Measurements from ENCODE around the gene CORO7. TPM values are rescaled to one million over a fixed set of nuclear protein-coding genes. Genes with fewer than 3 reads are reported as not detected.

Gene CORO7
- total RNA-seq, 1 experiment from 2014 or later, result 51.0 TPM

DNA sequence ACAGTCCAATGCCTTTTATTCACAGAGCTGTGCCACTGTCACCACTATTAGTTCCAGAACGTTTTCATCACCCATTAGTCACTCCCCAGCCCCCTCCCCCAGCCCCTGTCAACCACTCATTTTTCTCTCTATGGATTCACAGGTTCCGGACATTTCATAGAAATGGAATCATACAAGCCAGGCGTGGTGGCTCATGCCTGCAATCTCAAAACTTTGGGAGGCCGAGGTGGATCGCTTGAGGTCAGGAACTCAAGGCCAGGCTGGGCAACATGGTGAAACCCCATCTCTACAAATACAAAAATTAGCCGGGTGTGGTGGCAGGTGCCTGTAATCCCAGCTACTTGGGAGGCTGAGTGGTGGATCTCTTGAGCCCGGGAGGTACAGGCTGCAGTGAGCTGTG is 64.5 kb downstream of the CORO7 start:
- TF ChIP-seq, protein P1, sequence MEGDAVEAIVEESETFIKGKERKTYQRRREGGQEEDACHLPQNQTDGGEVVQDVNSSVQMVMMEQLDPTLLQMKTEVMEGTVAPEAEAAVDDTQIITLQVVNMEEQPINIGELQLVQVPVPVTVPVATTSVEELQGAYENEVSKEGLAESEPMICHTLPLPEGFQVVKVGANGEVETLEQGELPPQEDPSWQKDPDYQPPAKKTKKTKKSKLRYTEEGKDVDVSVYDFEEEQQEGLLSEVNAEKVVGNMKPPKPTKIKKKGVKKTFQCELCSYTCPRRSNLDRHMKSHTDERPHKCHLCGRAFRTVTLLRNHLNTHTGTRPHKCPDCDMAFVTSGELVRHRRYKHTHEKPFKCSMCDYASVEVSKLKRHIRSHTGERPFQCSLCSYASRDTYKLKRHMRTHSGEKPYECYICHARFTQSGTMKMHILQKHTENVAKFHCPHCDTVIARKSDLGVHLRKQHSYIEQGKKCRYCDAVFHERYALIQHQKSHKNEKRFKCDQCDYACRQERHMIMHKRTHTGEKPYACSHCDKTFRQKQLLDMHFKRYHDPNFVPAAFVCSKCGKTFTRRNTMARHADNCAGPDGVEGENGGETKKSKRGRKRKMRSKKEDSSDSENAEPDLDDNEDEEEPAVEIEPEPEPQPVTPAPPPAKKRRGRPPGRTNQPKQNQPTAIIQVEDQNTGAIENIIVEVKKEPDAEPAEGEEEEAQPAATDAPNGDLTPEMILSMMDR (IDR thresholded peaks at IDR 0.05; ENCODE audit: unreplicated experiment), result no peak
- intact Hi-C loops (cut with micrococcal nuclease; ENCODE audit: unreplicated experiment), result no loop called here
- no TSS peak for BruUV-seq (replicated peaks)

DNA sequence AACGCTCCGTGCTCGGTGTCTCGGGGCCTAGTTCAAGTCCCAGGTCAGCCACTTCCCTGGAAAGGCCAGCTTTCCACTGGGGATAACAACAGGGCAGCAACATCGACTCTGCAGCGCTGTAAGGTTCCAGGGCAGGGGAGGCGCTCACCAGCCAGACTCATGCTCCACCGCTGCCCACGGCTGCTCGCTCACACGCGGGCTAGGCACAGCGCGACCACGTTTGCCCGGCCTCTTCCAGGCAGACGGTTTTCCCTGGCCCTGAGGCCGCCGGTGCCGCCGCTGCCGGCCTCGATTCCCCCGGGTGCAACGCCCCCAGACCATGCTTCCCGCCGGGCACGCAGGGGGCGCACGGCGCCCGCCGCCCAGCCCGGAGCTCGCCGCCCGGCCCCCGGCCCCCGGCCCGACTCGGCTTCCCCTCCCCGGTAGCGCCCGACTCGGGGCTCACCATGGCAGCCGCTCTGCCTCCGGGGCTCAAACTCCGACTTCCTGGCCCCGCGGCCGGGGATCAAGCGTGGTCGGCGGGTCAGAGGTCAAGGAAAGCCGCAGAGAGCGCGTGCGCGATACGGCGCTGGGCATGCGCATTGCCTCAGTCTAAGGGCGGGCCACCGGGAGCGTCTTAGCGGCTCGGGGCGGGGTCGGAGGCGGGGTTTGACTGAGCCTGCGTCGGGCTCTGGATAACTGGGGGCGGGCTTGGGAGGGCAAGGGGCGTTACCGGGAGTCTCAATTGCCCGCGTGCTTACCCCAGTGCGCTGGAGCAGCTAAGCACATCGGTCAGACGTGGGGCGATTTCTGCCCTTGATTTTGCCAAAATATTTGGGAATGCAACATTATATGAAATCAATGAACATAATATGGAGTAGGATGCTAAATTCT is 65.4 kb downstream of the CORO7 start, which contains the start of gene PAM16:
Gene PAM16 (minus strand): TSS at position 535 of the 873 bp plus-strand sequence. CDS start 87 bp downstream, at position 448.
- peak within 1 kb of the TSS; percentile 89 for H3K27ac Mint-ChIP-seq (ENCODE audit: unreplicated experiment)
- TF ChIP-seq, protein P1 (IDR thresholded peaks at IDR 0.05; ENCODE audit: unreplicated experiment), result no peak
- CTCF ChIA-PET, result interaction anchor here (0.5 to 2.0 kb wide), 10 partner anchors 18 to 151 kb away, joined by 3 to 13 read pairs (median 4); no protein-coding TSS in a partner anchor
- H3K4me1 Mint-ChIP-seq (ENCODE audit: low read depth, unreplicated experiment), result peaks cover 17% of the 10 kb centered on the region
- peaks cover 31% of the 10 kb centered on the region for H3K36me3 Mint-ChIP-seq (ENCODE audit: insufficient read depth, unreplicated experiment)
- intact Hi-C loops (cut with micrococcal nuclease; ENCODE audit: unreplicated experiment), result no loop called here
- no peaks in the 10 kb centered on the region for H3K27me3 Mint-ChIP-seq (ENCODE audit: unreplicated experiment)
- peak within 1 kb of the TSS; percentile 90 for H3K4me3 Mint-ChIP-seq (ENCODE audit: low read depth, unreplicated experiment)
- no TSS peak for BruUV-seq (replicated peaks)
- peak; percentile 99 for DNase-seq
- no peaks in the 10 kb centered on the region for H3K9me3 Mint-ChIP-seq (ENCODE audit: low read depth, unreplicated experiment)

More for the DNA sequence above, 64.5 kb downstream of the CORO7 start:
- Mint-ChIP-seq H3K36me3 (ENCODE audit: insufficient read depth, unreplicated experiment) (peaks cover 36% of the 10 kb centered on the region), H3K27ac (ENCODE audit: unreplicated experiment) (peak overlapping the region; percentile 89), H3K4me3 (ENCODE audit: low read depth, unreplicated experiment) (peak overlapping the region; percentile 90), H3K4me1 (ENCODE audit: low read depth, unreplicated experiment) (peaks cover 17% of the 10 kb centered on the region), H3K9me3 (ENCODE audit: low read depth, unreplicated experiment) (no peaks in the 10 kb centered on the region), H3K27me3 (ENCODE audit: unreplicated experiment) (no peaks in the 10 kb centered on the region)
- CTCF ChIA-PET, result interaction anchor here (0.6 to 2.0 kb wide), 7 partner anchors 17 to 537 kb away, joined by 3 to 13 read pairs (median 4); no protein-coding TSS in a partner anchor
- DNase-seq, result no peak

DNA sequence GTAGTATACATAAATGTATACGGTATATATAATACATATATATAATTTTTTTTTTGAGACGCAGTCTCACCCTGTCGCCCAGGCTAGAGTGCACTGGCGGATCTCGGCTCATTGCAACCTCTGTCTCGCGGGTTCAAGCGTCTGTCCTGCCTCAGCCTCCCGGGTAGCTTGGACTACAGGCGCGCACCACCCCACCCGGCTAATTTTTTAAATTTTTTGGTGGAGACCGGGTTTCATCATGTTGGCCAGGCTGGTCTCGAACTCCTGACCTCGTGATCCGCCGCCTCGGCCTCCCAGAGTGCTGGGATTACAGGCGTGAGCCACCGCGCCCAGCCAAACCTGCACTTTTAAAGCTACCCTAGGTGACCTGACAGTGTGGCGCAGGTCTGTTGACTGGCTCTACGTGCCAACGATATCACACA is 66.0 kb downstream of the CORO7 start:
- peaks cover 17% of the 10 kb centered on the region for H3K4me1 Mint-ChIP-seq (ENCODE audit: low read depth, unreplicated experiment)
- peak overlapping the region; percentile 90 for H3K4me3 Mint-ChIP-seq (ENCODE audit: low read depth, unreplicated experiment)
- intact Hi-C loops (cut with micrococcal nuclease; ENCODE audit: unreplicated experiment), result no loop called here
- peaks cover 35% of the 10 kb centered on the region for H3K36me3 Mint-ChIP-seq (ENCODE audit: insufficient read depth, unreplicated experiment)
- DNase-seq, result no peak
- H3K27ac Mint-ChIP-seq (ENCODE audit: unreplicated experiment), result peak overlapping the region; percentile 89
- TF ChIP-seq, protein P1 (IDR thresholded peaks at IDR 0.05; ENCODE audit: unreplicated experiment), result no peak
- H3K27me3 Mint-ChIP-seq (ENCODE audit: unreplicated experiment), result no peaks in the 10 kb centered on the region
- CTCF ChIA-PET, result interaction anchor here (0.8 to 2.0 kb wide), 3 partner anchors 53 to 96 kb away, joined by 3 to 13 read pairs (median 5); no protein-coding TSS in a partner anchor
- no peaks in the 10 kb centered on the region for H3K9me3 Mint-ChIP-seq (ENCODE audit: low read depth, unreplicated experiment)
- BruUV-seq (replicated peaks), result no TSS peak

DNA sequence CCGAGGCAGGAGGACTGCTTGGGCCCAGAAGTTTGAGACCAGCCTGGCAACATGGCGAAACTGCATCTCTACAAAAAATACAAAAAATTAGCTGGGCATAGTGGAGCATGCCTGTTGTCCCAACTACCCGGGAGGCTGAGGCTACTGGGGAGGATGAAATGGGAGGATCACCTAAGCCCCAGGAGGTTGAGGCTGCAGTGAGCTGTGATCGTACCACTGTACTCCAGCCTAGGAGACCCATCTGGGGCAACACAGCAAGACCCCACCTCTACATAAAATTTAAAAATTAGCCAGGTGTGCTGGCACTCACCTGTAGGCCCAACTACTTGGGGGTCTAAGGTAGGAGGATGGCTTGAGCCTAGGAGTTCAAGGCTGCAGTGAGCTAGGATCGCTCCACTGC is 67.1 kb downstream of the CORO7 start:
- no peak for DNase-seq
- Mint-ChIP-seq H3K4me1 (ENCODE audit: low read depth, unreplicated experiment) (peaks cover 17% of the 10 kb centered on the region), H3K27ac (ENCODE audit: unreplicated experiment) (no peak overlapping the region), H3K9me3 (ENCODE audit: low read depth, unreplicated experiment) (no peaks in the 10 kb centered on the region), H3K36me3 (ENCODE audit: insufficient read depth, unreplicated experiment) (peaks cover 41% of the 10 kb centered on the region), H3K4me3 (ENCODE audit: low read depth, unreplicated experiment) (no peak overlapping the region), H3K27me3 (ENCODE audit: unreplicated experiment) (no peaks in the 10 kb centered on the region)
- CTCF ChIA-PET, result no interaction called here
- TF ChIP-seq, protein P1 (IDR thresholded peaks at IDR 0.05; ENCODE audit: unreplicated experiment), result no peak
- intact Hi-C loops (cut with micrococcal nuclease; ENCODE audit: unreplicated experiment), result no loop called here
- BruUV-seq (replicated peaks), result no TSS peak

Data from Calu3 (cell line).